AG04450 (cell line): ENCODE data around the gene DNAI1. TPM values are rescaled to one million over a fixed set of nuclear protein-coding genes. Genes with fewer than 3 reads are reported as not detected.
"Not testable (repeated sequence)": the region's sequence is repeated elsewhere in the genome, so short reads cannot be mapped to it uniquely, and the experiment has no call there.

Experiments
- CTCF ChIA-PET: fragments of 300-600, 350-600 bp; formaldehyde crosslinking; extraction: SDS; loops from one replicate; lab custom pipeline; 2022; ENCODE audit warnings: antibody characterized with exemption, inconsistent platforms; lab: Charles Lee
- POLR2A ChIA-PET: fragments of 350-600 bp; formaldehyde crosslinking; extraction: SDS; loops from one replicate; lab custom pipeline; 2021; ENCODE audit warnings: antibody characterized with exemption, inconsistent platforms; lab: Yijun Ruan, JAX
- DNase-seq: peaks from one replicate; pipeline ENCODE4 v3.0.0-alpha.2; 2011; ENCODE audit warnings: low read depth, low spot score
- H3K27ac ChIP-seq: one replicate; pipeline ENCODE4 v1.5.1; 2012; ENCODE audit warnings: low read depth, low read length, control low read depth
- H3K27me3 ChIP-seq: one replicate; pipeline ENCODE4 v1.6.0; 2012; ENCODE audit warnings: low read length; ENCODE audit not compliant: control insufficient read depth, insufficient read depth
- H3K4me3 ChIP-seq: 2 replicates; pipeline ENCODE4 v1.5.1; 2011; ENCODE audit warnings: mild to moderate bottlenecking, low read depth, low read length, control low read depth
- H3K9me3 ChIP-seq: 2 replicates; pipeline ENCODE4 v1.5.1; 2012; ENCODE audit warnings: low read length; ENCODE audit not compliant: control insufficient read depth, insufficient read depth
- CTCF ChIP-seq: IDR thresholded peaks from 2 replicates; pipeline ENCODE4 v1.5.1; 2011; ENCODE audit warnings: low read depth, low read length, control low read depth, inconsistent platforms
- polyA plus RNA-seq: library from polyadenylated mRNA; depleted of rRNA; stranded (reverse); fragments of >200 nt; gene quantifications from 2 replicates; pipeline ENCODE4 v1.2.3, GENCODE V29; 2011

Gene DNAI1
- polyA plus RNA-seq, 1 experiment: not detected

- CTCF ChIA-PET: interaction anchor here (0.6 to 1.5 kb wide), 5 partner anchors 23 to 119 kb away, joined by 3 to 7 read pairs (median 5); no protein-coding TSS in a partner anchor
These were observed 64.6 kb downstream of the DNAI1 start, which contains the start of gene ENHO for GRCh38 chr9:34522971-34523797. Gene ENHO (minus strand): TSS chr9:34522990. CDS start chr9:34521695, 1,295 bp downstream.

GRCh38 chr9:34524349-34524748 lies 65.7 kb downstream of the DNAI1 start:
- Histone ChIP-seq H3K27me3 (peaks cover 18% of the 10 kb centered on the region), H3K27ac (no peak overlapping the region), H3K4me3 (no peak overlapping the region), H3K9me3 (no peaks in the 10 kb centered on the region)
- DNase-seq: no peak
- no peak for TF ChIP-seq CTCF
- ChIA-PET POLR2A (no interaction called here), CTCF (interaction anchor here (0.8 to 1.5 kb wide), 4 partner anchors 23 to 120 kb away, joined by 4 to 5 read pairs (median 4); no protein-coding TSS in a partner anchor)

More at GRCh38 chr9:34522971-34523797, 64.6 kb downstream of the DNAI1 start, which contains the start of gene ENHO:
- POLR2A ChIA-PET: no interaction called here
- peak within 1 kb of the TSS; percentile 41 for H3K4me3 ChIP-seq
- peak; percentile 59 for DNase-seq
- no peaks in the 10 kb centered on the region for H3K9me3 ChIP-seq
- no peak within 1 kb of the TSS for H3K27ac ChIP-seq
- peaks cover 22% of the 10 kb centered on the region for H3K27me3 ChIP-seq
- TF ChIP-seq CTCF: no peak

- Histone ChIP-seq H3K27me3 (peaks cover 17% of the 10 kb centered on the region), H3K9me3 (no peaks in the 10 kb centered on the region), H3K4me3 (no peak overlapping the region), H3K27ac (no peak overlapping the region)
- ChIA-PET CTCF (no interaction called here), POLR2A (no interaction called here)
- no peak for TF ChIP-seq CTCF
- DNase-seq: no peak
These were observed 67.4 kb downstream of the DNAI1 start for GRCh38 chr9:34526026-34526425.

- H3K4me3 ChIP-seq, DNase-seq, H3K9me3 ChIP-seq, H3K27ac ChIP-seq, POLR2A ChIA-PET: not testable (repeated sequence)
- CTCF ChIA-PET: interaction anchor here (1.8 kb wide), 1 partner anchor 128 kb away, joined by 6 read pairs; no protein-coding TSS in a partner anchor
- peaks cover 22% of the 10 kb centered on the region for H3K27me3 ChIP-seq
These were observed 73.4 kb downstream of the DNAI1 start for GRCh38 chr9:34532041-34532440.

GRCh38 chr9:34536685-34537084 lies 78.1 kb downstream of the DNAI1 start:
- TF ChIP-seq CTCF: no peak
- CTCF ChIA-PET: interaction anchor here (0.7 kb wide), 1 partner anchor 82 kb away, joined by 3 read pairs; no protein-coding TSS in a partner anchor
- H3K9me3 ChIP-seq: peaks cover 3% of the 10 kb centered on the region; the same call in 1 of the 2 replicates
- no peak overlapping the region for H3K4me3 ChIP-seq
- H3K27ac ChIP-seq: no peak overlapping the region
- H3K27me3 ChIP-seq: peaks cover 31% of the 10 kb centered on the region
- POLR2A ChIA-PET: no interaction called here
- DNase-seq: no peak
